HepG2 (cell line): ENCODE measurements around the gene SLC6A7. TPM values are rescaled to one million over a fixed set of nuclear protein-coding genes. Genes with fewer than 3 reads are reported as not detected.

Experiments
- ATAC-seq: fragments of 200-7000 bp; cut with Tn5 transposase; 3 replicates; pipeline ENCODE4 v1.9.1; 2020; ENCODE audit warnings: mild to moderate bottlenecking, moderate library complexity
- BruUV-seq: library from RNA; stranded (reverse); fragments of 400-500 nt; replicated peaks from 2 replicates; lab custom pipeline; 2021; lab: Mats Ljungman, UMichigan
- CTCF ChIA-PET: fragments of 300-600 bp; formaldehyde crosslinking; extraction: SDS; loops from one replicate; lab custom pipeline; 2021; ENCODE audit warnings: low total read pairs, inconsistent platforms, low intra/inter-chr PET ratio; lab: Yijun Ruan, JAX
- POLR2A ChIA-PET: fragments of 350-600 bp; sonication (Branson Sonifier 250); formaldehyde crosslinking; loops from one replicate; lab custom pipeline; 2020; ENCODE audit warnings: antibody characterized with exemption, inconsistent platforms; lab: Yijun Ruan, JAX
- DNase-seq: peaks from one replicate; pipeline ENCODE4 v3.0.0-alpha.2; 2015; ENCODE audit warnings: low spot score
- FAIRE-seq: peaks from 3 replicates; lab custom pipeline; 2011; peaks lifted over from hg19 to GRCh38; lab: Jason Lieb, UNC
- H2AFZ ChIP-seq: one replicate; pipeline ENCODE4 v1.6.1; 2011; ENCODE audit warnings: low read length, inconsistent platforms
- H3K27ac ChIP-seq: fragments of 300-600 bp; 3 replicates; pipeline ENCODE4 v1.8.0; 2011; ENCODE audit warnings: mixed run types, mild to moderate bottlenecking, mixed read lengths, low read length, inconsistent platforms; ENCODE audit not compliant: insufficient read depth; ENCODE audit errors: extremely low read length
- H3K27me3 ChIP-seq, 2 experiments: fragments of 200-600 bp in 1 of 2; 2 replicates in 1 of 2; 3 replicates in 1 of 2; pipeline versions ENCODE4 v1.6.0 to v1.8.0; 2011; ENCODE audit warnings: low read length in 2 of 2, mild to moderate bottlenecking in 2 of 2, moderate library complexity in 2 of 2, inconsistent platforms in 1 of 2; ENCODE audit not compliant: insufficient read depth in 2 of 2, control insufficient read depth in 1 of 2
- H3K36me3 ChIP-seq, 2 experiments: fragments of 200-600 bp in 1 of 2; replicated peaks in 1 of 2; 2 replicates in 1 of 2; 3 replicates in 1 of 2; pipeline versions ENCODE4 v1.5.1 to v1.8.0; 2011; ENCODE audit warnings: low read length in 2 of 2, inconsistent platforms in 1 of 2; ENCODE audit not compliant: insufficient read depth in 2 of 2, control insufficient read depth in 1 of 2
- H3K4me1 ChIP-seq: 2 replicates; pipeline ENCODE4 v1.5.1; 2012; ENCODE audit warnings: low read length, inconsistent platforms; ENCODE audit not compliant: insufficient read depth
- H3K4me2 ChIP-seq: 2 replicates; pipeline ENCODE4 v1.6.0; 2011; ENCODE audit warnings: low read depth, low read length, inconsistent platforms
- H3K4me3 ChIP-seq, 3 experiments: fragments of 200-600 bp in 1 of 3; sonication (generic), shearing (Covaris generic) in 1 of 3; replicated peaks in 1 of 3; 2 replicates each; pipeline ENCODE4 v1.5.1; 2011 to 2016; ENCODE audit warnings: low read length in 3 of 3, inconsistent platforms in 2 of 3, low read depth in 2 of 3, mild to moderate bottlenecking in 2 of 3, control low read depth in 1 of 3, mixed read lengths in 1 of 3; ENCODE audit not compliant: insufficient read depth in 1 of 3
- H3K79me2 ChIP-seq: one replicate; pipeline ENCODE4 v1.6.1; 2011; ENCODE audit warnings: low read length, inconsistent platforms; ENCODE audit not compliant: insufficient read depth
- H3K9ac ChIP-seq: 2 replicates; pipeline ENCODE4 v1.6.0; 2011; ENCODE audit warnings: mild to moderate bottlenecking, low read depth, low read length, inconsistent platforms; ENCODE audit not compliant: insufficient read depth
- H3K9me3 ChIP-seq: 2 replicates; pipeline ENCODE4 v1.5.1; 2012; ENCODE audit warnings: mild to moderate bottlenecking, low read length
- H4K20me1 ChIP-seq: 2 replicates; pipeline ENCODE4 v1.6.0; 2011; ENCODE audit warnings: inconsistent platforms, mild to moderate bottlenecking, low read length, moderate library complexity; ENCODE audit not compliant: insufficient read depth
- CEBPG ChIP-seq: IDR thresholded peaks from 2 replicates; pipeline ENCODE4 v1.6.1; 2016
- KAT8 ChIP-seq: IDR thresholded peaks from 2 replicates; pipeline ENCODE4 v1.6.1; 2016; ENCODE audit warnings: missing genetic modification reagents, missing compliant biosample characterization
- NBN ChIP-seq: fragments of 450-650 bp; conservative IDR thresholded peaks from 2 replicates; pipeline ENCODE4 v1.6.1; 2017
- NFYB ChIP-seq: sonication (generic); formaldehyde crosslinking; IDR thresholded peaks from 2 replicates; pipeline ENCODE4 v1.4.0; 2020; ENCODE audit warnings: missing genetic modification reagents
- NR1H2 ChIP-seq: sonication (generic); formaldehyde crosslinking; IDR thresholded peaks from 2 replicates; pipeline ENCODE4 v1.8.1; 2022; ENCODE audit warnings: low read depth, missing genetic modification reagents, borderline replicate concordance
- SOX5 ChIP-seq: IDR thresholded peaks from 2 replicates; pipeline ENCODE4 v1.6.1; 2016; ENCODE audit warnings: borderline replicate concordance
- TFDP2 ChIP-seq: sonication (generic); formaldehyde crosslinking; IDR thresholded peaks from 2 replicates; pipeline ENCODE4 v1.4.0; 2020; ENCODE audit warnings: missing genetic modification reagents
- TRIM24 ChIP-seq: sonication (generic); formaldehyde crosslinking; IDR thresholded peaks from 2 replicates; pipeline ENCODE4 v1.8.0; 2022; ENCODE audit warnings: mild to moderate bottlenecking, missing genetic modification reagents
- ZMYM4 ChIP-seq: sonication (generic); formaldehyde crosslinking; IDR thresholded peaks from 2 replicates; pipeline ENCODE4 v1.8.1; 2023; ENCODE audit warnings: mild to moderate bottlenecking, missing genetic modification reagents
- ZNF136 ChIP-seq: sonication (generic); formaldehyde crosslinking; IDR thresholded peaks from 2 replicates; pipeline ENCODE4 v1.8.1; 2022; ENCODE audit warnings: low read depth, mild to moderate bottlenecking, moderate library complexity, missing genetic modification reagents
- ZNF274 ChIP-seq: sonication (generic); formaldehyde crosslinking; IDR thresholded peaks from 2 replicates; pipeline ENCODE4 v1.5.1; 2020; ENCODE audit warnings: mild to moderate bottlenecking, missing genetic modification reagents
- WGBS: methylation state at CpG from one replicate; pipeline ENCODE4 v1.1.6; 2017; ENCODE audit warnings: low lambda C conversion rate; 5-methylcytosine and 5-hydroxymethylcytosine counted together
- in situ Hi-C: cut with HindIII; loops from 2 replicates; pipeline ENCODE4 v1.10.0; 2017; ENCODE audit warnings: low pct_unique_long_range_greater_than_20kb; ENCODE audit not compliant: extremely low pct_ligation_motif_present
- intact Hi-C: fragments of 100-400 bp; cut with micrococcal nuclease; formaldehyde crosslinking; loops from one replicate; pipeline ENCODE4 v1.10.0; 2022; ENCODE audit not compliant: unreplicated experiment
- polyA plus RNA-seq, 8 experiments: library from polyadenylated mRNA; depleted of rRNA in 3 of 8; stranded (reverse) in 7 of 8; unstranded in 1 of 8; fragments of >200 nt; fragmentation: Illumina TruSeq in 4 of 8; extraction: Trizol in 4 of 8; gene quantifications; 2 replicates each; pipeline versions ENCODE4 v1.2.1 to v1.2.3, GENCODE V29; 2011 to 2016; ENCODE audit warnings: low read depth in 4 of 8, missing spikeins in 1 of 8, mixed read lengths in 1 of 8; ENCODE audit not compliant: insufficient read depth in 1 of 8
- total RNA-seq, 5 experiments: library from RNA; depleted of rRNA; stranded (reverse); fragments of >200 nt; fragmentation: Illumina TruSeq; extraction: Trizol; gene quantifications; 2 replicates each; pipeline ENCODE4 v1.2.3, GENCODE V29; 2016; ENCODE audit warnings: low read depth in 1 of 5
- TF ChIP-seq, protein P1 (sequence below): sonication (generic); formaldehyde crosslinking; IDR thresholded peaks from 2 replicates; pipeline ENCODE4 v1.8.0; 2022; ENCODE audit warnings: mild to moderate bottlenecking, missing genetic modification reagents, moderate library complexity
- TF ChIP-seq, protein P2 (sequence below): sonication (generic); formaldehyde crosslinking; IDR thresholded peaks from 2 replicates; pipeline ENCODE4 v1.4.0; 2020; ENCODE audit warnings: missing genetic modification reagents

Gene SLC6A7
- total and polyA plus RNA-seq, 2 of the 13 experiments (the other 11 are each of a cell fraction or from before 2014, with no cell fraction given): not detected

DNA sequence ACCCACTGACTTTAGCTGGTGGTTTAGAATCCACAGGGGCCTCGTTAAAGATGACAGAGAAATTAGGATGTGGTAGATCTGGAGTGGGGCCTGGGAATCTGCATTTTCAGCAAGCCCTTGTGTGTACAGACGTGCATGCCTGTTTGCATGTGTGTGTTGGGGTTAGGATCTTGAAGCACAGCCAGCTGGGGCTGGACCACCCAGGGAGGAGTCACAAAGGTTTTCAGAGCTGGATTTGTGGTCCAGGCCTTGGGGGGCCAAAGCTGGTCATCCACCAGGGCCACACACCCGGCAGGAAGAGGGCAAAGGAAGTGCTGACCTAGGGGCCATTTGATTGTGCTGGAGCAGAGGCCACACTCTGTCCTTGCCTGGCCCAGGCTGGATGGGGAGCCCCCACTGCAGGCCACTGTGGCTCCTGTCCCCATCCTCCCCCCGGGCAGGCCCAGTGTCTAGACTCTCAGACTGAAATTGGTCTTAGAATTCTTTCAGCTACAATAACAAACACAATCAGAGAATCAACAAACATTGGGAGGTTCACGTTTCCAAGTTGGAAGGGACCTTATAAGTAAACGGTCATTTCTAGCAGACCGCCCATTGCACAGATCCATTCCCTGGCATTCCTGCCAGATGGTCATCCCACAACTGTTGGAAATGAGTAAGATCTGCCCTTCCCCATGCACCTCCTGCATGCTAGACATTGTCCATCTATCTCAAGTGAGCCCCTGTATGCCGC, 13.0 kb upstream of the SLC6A7 start:
- H3K27me3 ChIP-seq: peaks cover under 1 to 28% of the 10 kb centered on the region in 2 experiments; a peak in 3 of 5 replicates
- no peak for DNase-seq
- WGBS: 33% methylated on average over 7 of the region's 8 CpGs
- TF ChIP-seq TRIM24 (CRISPR knock-in tag) (no peak), KAT8 (no peak), ZNF274 (CRISPR knock-in tag) (no peak), SOX5 (CRISPR knock-in tag) (no peak), TFDP2 (CRISPR knock-in tag) (no peak), NBN (no peak), ZMYM4 (CRISPR knock-in tag) (no peak), NFYB (CRISPR knock-in tag) (no peak), CEBPG (CRISPR knock-in tag) (no peak), NR1H2 (CRISPR knock-in tag) (no peak), ZNF136 (no peak)
- TF ChIP-seq, protein P1, sequence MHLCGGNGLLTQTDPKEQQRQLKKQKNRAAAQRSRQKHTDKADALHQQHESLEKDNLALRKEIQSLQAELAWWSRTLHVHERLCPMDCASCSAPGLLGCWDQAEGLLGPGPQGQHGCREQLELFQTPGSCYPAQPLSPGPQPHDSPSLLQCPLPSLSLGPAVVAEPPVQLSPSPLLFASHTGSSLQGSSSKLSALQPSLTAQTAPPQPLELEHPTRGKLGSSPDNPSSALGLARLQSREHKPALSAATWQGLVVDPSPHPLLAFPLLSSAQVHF (CRISPR knock-in tag): no peak
- TF ChIP-seq, protein P2, sequence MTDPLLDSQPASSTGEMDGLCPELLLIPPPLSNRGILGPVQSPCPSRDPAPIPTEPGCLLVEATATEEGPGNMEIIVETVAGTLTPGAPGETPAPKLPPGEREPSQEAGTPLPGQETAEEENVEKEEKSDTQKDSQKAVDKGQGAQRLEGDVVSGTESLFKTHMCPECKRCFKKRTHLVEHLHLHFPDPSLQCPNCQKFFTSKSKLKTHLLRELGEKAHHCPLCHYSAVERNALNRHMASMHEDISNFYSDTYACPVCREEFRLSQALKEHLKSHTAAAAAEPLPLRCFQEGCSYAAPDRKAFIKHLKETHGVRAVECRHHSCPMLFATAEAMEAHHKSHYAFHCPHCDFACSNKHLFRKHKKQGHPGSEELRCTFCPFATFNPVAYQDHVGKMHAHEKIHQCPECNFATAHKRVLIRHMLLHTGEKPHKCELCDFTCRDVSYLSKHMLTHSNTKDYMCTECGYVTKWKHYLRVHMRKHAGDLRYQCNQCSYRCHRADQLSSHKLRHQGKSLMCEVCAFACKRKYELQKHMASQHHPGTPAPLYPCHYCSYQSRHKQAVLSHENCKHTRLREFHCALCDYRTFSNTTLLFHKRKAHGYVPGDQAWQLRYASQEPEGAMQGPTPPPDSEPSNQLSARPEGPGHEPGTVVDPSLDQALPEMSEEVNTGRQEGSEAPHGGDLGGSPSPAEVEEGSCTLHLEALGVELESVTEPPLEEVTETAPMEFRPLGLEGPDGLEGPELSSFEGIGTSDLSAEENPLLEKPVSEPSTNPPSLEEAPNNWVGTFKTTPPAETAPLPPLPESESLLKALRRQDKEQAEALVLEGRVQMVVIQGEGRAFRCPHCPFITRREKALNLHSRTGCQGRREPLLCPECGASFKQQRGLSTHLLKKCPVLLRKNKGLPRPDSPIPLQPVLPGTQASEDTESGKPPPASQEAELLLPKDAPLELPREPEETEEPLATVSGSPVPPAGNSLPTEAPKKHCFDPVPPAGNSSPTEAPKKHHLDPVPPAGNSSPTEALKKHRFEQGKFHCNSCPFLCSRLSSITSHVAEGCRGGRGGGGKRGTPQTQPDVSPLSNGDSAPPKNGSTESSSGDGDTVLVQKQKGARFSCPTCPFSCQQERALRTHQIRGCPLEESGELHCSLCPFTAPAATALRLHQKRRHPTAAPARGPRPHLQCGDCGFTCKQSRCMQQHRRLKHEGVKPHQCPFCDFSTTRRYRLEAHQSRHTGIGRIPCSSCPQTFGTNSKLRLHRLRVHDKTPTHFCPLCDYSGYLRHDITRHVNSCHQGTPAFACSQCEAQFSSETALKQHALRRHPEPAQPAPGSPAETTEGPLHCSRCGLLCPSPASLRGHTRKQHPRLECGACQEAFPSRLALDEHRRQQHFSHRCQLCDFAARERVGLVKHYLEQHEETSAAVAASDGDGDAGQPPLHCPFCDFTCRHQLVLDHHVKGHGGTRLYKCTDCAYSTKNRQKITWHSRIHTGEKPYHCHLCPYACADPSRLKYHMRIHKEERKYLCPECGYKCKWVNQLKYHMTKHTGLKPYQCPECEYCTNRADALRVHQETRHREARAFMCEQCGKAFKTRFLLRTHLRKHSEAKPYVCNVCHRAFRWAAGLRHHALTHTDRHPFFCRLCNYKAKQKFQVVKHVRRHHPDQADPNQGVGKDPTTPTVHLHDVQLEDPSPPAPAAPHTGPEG (CRISPR knock-in tag): no peak
- TF ChIP-seq, all 625 proteins: peak for 0
- Histone ChIP-seq H3K9ac (no peak overlapping the region), H4K20me1 (no peaks in the 10 kb centered on the region), H3K4me2 (no peak overlapping the region), H3K79me2 (no peaks in the 10 kb centered on the region), H2AFZ (no peak overlapping the region), H3K36me3 (no peaks in the 10 kb centered on the region), H3K4me3 (no peak overlapping the region), H3K9me3 (no peaks in the 10 kb centered on the region), H3K27ac (no peak overlapping the region), H3K4me1 (peaks cover 14% of the 10 kb centered on the region)
- FAIRE-seq (no peak), ATAC-seq (no peak)
- POLR2A ChIA-PET: interaction anchor here (1.8 kb wide), 1 partner anchor 34 kb away, joined by 4 read pairs; no protein-coding TSS in a partner anchor
- intact Hi-C loops: no loop called here
- in situ Hi-C loops: loop anchor here (5.0 kb wide), 1 partner anchor 50 kb away; no protein-coding TSS in a partner anchor
- CTCF ChIA-PET: interaction anchor here (2.4 kb wide), 1 partner anchor 47 kb away, joined by 30 read pairs; no protein-coding TSS in a partner anchor
- BruUV-seq: no TSS peak
